Heart left ventricle (tissue), 16 donors: ENCODE results near the gene LIPC. TPM values are rescaled to one million over a fixed set of nuclear protein-coding genes. Genes with fewer than 3 reads are reported as not detected.

Source experiments
- ATAC-seq, 4 donors: fragments of 200-7000 bp; cut with Tn5 transposase; one replicate each; pipeline ENCODE4 v1.9.1; 2020 to 2022; ENCODE audit warnings: moderate library complexity in 4 of 4, mild to moderate bottlenecking in 3 of 4, moderate number of reproducible peaks in 1 of 4
- DNase-seq, 5 donors: peaks; one replicate each; pipeline ENCODE4 v3.0.0-alpha.2; 2020
- H3K27ac ChIP-seq, 12 donors: fragments of 200-600 bp; sonication (generic) in 4 of 12; one replicate each; pipeline versions ENCODE4 v1.5.0 to v1.8.0; 2016 to 2022; ENCODE audit warnings: mild to moderate bottlenecking in 2 of 12
- H3K27me3 ChIP-seq, 9 donors: fragments of 200-600 bp; sonication (generic) in 2 of 9; one replicate each; pipeline versions ENCODE4 v1.5.1 to v1.8.0; 2016 to 2022; ENCODE audit warnings: mild to moderate bottlenecking in 3 of 9
- H3K36me3 ChIP-seq, 9 donors: fragments of 200-600 bp; sonication (generic) in 2 of 9; one replicate each; pipeline versions ENCODE4 v1.5.0 to v1.8.0; 2018 to 2022; ENCODE audit warnings: mild to moderate bottlenecking in 2 of 9
- H3K4me1 ChIP-seq, 12 donors: fragments of 200-600 bp; sonication (generic) in 4 of 12; one replicate each; pipeline versions ENCODE4 v1.5.0 to v1.8.0; 2016 to 2022; ENCODE audit warnings: mild to moderate bottlenecking in 3 of 12
- H3K4me3 ChIP-seq, 12 donors: fragments of 200-600 bp; sonication (generic) in 4 of 12; one replicate each; pipeline versions ENCODE4 v1.5.0 to v1.8.0; 2017 to 2022; ENCODE audit warnings: mild to moderate bottlenecking in 9 of 12, moderate library complexity in 4 of 12
- H3K9me3 ChIP-seq, 12 donors: fragments of 200-600 bp; sonication (generic) in 4 of 12; one replicate each; pipeline versions ENCODE4 v1.5.0 to v1.8.0; 2016 to 2022; ENCODE audit warnings: mild to moderate bottlenecking in 1 of 12
- POLR2A ChIP-seq, 2 donors: fragments of 450-650 bp; IDR thresholded peaks; one replicate each; pipeline ENCODE4 v1.6.1; 2017; ENCODE audit warnings: antibody characterized with exemption in 2 of 2, mild to moderate bottlenecking in 2 of 2, moderate library complexity in 2 of 2
- WGBS, 4 donors: extraction: QIAGEN DNeasy Blood & Tissue Kit in 2 of 4; methylation state at CpG; one replicate each; pipeline versions ENCODE4 v1.1.5 to v1.1.7; 2013 to 2018; 5-methylcytosine and 5-hydroxymethylcytosine counted together
- intact Hi-C, 10 donors: fragments of 100-400 bp; cut with DNase I; formaldehyde crosslinking; loops; one replicate each; pipeline versions ENCODE4 v1.11.1 to v1.14.2; 2022
- polyA plus RNA-seq, 2 donors: library from polyadenylated mRNA; stranded (reverse); fragments of 200-250 nt; gene quantifications; one replicate each; pipeline ENCODE4 v1.2.3, GENCODE V29; 2013
- total RNA-seq, 9 donors: library from RNA; depleted of rRNA in 2 of 9; stranded (reverse); fragments of >200 nt in 2 of 9; fragmentation: NEBNext Ultra II Directional in 3 of 9; extraction: Animal tissue kit (Norgen Biotek cat#: 25700) in 3 of 9; gene quantifications; one replicate each; pipeline versions ENCODE4 v1.1.0 to v1.2.4, GENCODE V29; 2016 to 2023
- TF ChIP-seq, protein P1 (sequence below), 12 donors: fragments of 200-600 bp; sonication (generic) in 4 of 12; IDR thresholded peaks; one replicate each; pipeline versions ENCODE4 v1.5.0 to v1.8.0; 2018 to 2022; ENCODE audit warnings: antibody characterized with exemption in 12 of 12, mild to moderate bottlenecking in 5 of 12
- donor health status: ischemic (EF 13 %, LVEDD 7.1; RV severe dilation, severe dysfunction).
- donor health status: healthy with polysubstance abuse.
- donor health status: DM: no; HTN: yes; CAD: no.
- donor health status: DM: no; HTN: no; CAD: no.
- donor health status: ischemic (EF 25% LVEDD 6.9; RV normal size, moderate dysfunction).
- donor health status: ischemic (EF 25% LVEDD 5.7; RV mildly dilated, moderate dysfunction).
- donor health status: healthy.
- donor health status: DM: yes; HTN: yes; CAD: no.
- donor health status: ischemic (EF 35%, LVEDD 5.7; RV mildly dilated, moderate dysfunction).
- donor health status: nonischemic (EF 11% LVEDD 7.7; RV severe dilation, severe dysfunction).
- donor health status: DM: yes; HTN: yes; CAD: no.
- donor health status: PGD.
- donor health status: ischemic (EF 29% LVEDD 5.4; RV normal size, mild dysfunction).
- donor health status: nonischemic (EF 23%, LVEDD 6.1; RV moderate dilation, normal function).

LIPC gene
- total and polyA plus RNA-seq, 11 donors: 0.10 to 1.4 (median 0.55) TPM; not detected in 1

DNA sequence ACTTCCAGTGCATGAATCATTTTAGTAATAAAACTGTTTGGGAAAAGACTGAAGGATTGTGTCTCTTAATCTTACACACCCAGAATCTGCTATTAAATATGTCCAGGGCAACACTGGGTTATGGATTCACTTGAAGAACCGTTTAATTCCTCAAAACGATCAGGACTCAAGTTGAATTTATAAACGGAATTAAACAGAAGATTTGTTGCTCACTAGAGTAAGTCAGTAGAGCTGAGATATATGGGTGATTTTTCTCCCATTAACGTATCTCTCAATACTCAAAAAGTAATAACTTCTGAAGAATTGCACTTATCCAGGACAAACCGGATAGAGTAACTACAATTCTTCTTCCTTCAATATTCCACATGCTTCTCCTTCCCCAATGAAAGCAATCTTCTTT, 41.1 kb upstream of the LIPC start:
- no peak for ATAC-seq
- no peak overlapping the region for H3K27ac ChIP-seq
- no peak for DNase-seq
- H3K4me1 ChIP-seq: no peaks in the 10 kb centered on the region
- no peak for TF ChIP-seq POLR2A (IDR thresholded peaks at IDR 0.05)
- TF ChIP-seq, protein P1, sequence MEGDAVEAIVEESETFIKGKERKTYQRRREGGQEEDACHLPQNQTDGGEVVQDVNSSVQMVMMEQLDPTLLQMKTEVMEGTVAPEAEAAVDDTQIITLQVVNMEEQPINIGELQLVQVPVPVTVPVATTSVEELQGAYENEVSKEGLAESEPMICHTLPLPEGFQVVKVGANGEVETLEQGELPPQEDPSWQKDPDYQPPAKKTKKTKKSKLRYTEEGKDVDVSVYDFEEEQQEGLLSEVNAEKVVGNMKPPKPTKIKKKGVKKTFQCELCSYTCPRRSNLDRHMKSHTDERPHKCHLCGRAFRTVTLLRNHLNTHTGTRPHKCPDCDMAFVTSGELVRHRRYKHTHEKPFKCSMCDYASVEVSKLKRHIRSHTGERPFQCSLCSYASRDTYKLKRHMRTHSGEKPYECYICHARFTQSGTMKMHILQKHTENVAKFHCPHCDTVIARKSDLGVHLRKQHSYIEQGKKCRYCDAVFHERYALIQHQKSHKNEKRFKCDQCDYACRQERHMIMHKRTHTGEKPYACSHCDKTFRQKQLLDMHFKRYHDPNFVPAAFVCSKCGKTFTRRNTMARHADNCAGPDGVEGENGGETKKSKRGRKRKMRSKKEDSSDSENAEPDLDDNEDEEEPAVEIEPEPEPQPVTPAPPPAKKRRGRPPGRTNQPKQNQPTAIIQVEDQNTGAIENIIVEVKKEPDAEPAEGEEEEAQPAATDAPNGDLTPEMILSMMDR (IDR thresholded peaks at IDR 0.05): no peak
- no peaks in the 10 kb centered on the region for H3K36me3 ChIP-seq
- H3K4me3 ChIP-seq: no peak overlapping the region
- intact Hi-C loops: no loop called here
- H3K9me3 ChIP-seq: no peaks in the 10 kb centered on the region
- H3K27me3 ChIP-seq: no peaks in the 10 kb centered on the region
- 93 to 95% (median 94%) methylated on average over 5 of the region's 5 CpGs for WGBS, 4 donors

DNA sequence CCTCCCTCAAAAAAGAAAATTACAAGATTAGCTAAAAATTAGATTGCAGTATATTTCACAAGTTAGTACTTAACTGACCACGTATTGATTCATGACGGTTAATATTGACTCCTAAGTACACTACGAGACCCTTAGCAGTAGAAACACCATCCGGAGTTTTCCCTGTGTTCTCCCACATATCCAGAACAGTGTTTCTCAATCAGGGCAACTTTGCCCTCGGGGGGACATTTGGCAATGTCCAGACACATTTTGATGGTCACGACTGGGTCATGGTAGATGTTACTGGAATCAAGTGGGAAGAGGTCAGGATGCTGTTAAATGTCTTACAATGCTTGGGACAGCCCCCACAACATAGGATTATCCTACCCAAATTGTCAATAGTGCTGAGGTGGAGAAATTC, 40.7 kb upstream of the LIPC start:
- intact Hi-C loops: no loop called here
- Histone ChIP-seq H3K4me1 (no peaks in the 10 kb centered on the region), H3K27ac (no peak overlapping the region), H3K9me3 (no peaks in the 10 kb centered on the region), H3K27me3 (no peaks in the 10 kb centered on the region), H3K36me3 (no peaks in the 10 kb centered on the region), H3K4me3 (no peak overlapping the region)
- no peak for DNase-seq
- TF ChIP-seq, protein P1 (IDR thresholded peaks at IDR 0.05): no peak
- no peak for TF ChIP-seq POLR2A (IDR thresholded peaks at IDR 0.05)
- WGBS, 4 donors: 87 to 97% (median 92%) methylated on average over 6 of the region's 6 CpGs
- no peak for ATAC-seq

DNA sequence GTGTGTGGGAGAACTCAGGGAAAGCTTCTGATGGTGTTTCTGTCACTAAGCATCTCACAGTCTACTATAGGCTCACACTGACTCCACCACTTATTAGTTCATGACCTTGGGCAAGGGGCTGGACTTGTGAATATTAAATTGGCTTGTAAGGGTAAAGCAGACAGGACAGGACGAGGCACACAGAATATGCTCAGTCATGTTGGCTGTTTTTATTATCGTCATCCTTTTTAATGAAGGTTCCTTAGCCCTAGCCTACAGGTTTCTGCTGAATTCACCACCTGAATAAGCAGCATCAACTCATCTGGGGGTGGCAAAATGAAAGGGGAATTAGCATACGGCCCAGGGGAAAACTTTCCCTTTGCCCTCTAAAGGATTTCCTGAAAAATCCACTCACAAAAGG, 39.6 kb upstream of the LIPC start:
- Histone ChIP-seq H3K4me3 (no peak overlapping the region), H3K9me3 (no peaks in the 10 kb centered on the region), H3K4me1 (no peaks in the 10 kb centered on the region), H3K36me3 (no peaks in the 10 kb centered on the region), H3K27ac (no peak overlapping the region), H3K27me3 (no peaks in the 10 kb centered on the region)
- no peak for ATAC-seq
- no peak for TF ChIP-seq POLR2A (IDR thresholded peaks at IDR 0.05)
- TF ChIP-seq, protein P1 (IDR thresholded peaks at IDR 0.05): no peak
- 75 to 94% (median 94%) methylated on average over 3 of the region's 3 CpGs for WGBS, 4 donors
- intact Hi-C loops: no loop called here
- DNase-seq: no peak

DNA sequence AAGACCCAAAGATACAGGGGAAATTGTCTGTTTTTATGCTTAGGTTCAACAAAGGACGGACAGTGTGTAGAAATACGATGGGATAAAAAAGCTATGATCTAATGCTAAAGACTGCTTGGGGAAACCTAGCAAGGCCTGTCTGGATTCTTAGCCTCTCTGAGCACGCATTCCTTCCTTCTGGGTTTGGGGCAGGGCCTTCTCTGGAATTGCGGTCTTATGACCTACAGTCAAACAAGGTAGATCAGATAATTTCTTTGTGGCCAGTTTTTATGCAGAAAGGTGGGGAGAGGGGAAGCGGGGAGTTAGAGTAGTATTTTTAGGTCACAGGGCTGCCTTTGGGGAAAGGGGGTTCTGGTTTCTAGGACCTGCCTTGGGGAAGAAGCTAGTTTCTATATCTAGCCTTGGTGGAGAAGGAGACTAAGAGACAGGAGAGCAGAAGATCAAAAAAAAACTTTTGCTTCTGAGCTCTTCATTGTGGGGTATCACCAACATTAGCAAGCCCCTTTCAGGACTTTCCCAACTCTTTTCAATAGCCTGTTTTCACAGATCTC, 39.1 kb upstream of the LIPC start:
- Histone ChIP-seq H3K36me3 (no peaks in the 10 kb centered on the region), H3K27ac (no peak overlapping the region), H3K4me1 (no peaks in the 10 kb centered on the region), H3K4me3 (no peak overlapping the region), H3K9me3 (no peaks in the 10 kb centered on the region), H3K27me3 (no peaks in the 10 kb centered on the region)
- ATAC-seq (no peak), DNase-seq (no peak)
- intact Hi-C loops: no loop called here
- WGBS, 4 donors: 91 to 95% (median 93%) methylated on average over 5 of the region's 5 CpGs
- no peak for TF ChIP-seq POLR2A (IDR thresholded peaks at IDR 0.05)
- TF ChIP-seq, protein P1 (IDR thresholded peaks at IDR 0.05): no peak
